ENCODE measurements around the gene CDK5R2.

GRCh38 chr2:218993345-218994315, 34.2 kb downstream of the CDK5R2 start, which contains the start of gene CRYBA2:
- no peak for TF ChIP-seq CEBPB (IDR thresholded peaks at IDR 0.05)
- no peak for TF ChIP-seq CTCF (IDR thresholded peaks at IDR 0.05)
- TF ChIP-seq TP53 (CRISPR knock-in tag; IDR thresholded peaks at IDR 0.05) = no peak
- no peak for TF ChIP-seq CHD4 (IDR thresholded peaks at IDR 0.05; ENCODE audit: borderline replicate concordance)
- TF ChIP-seq EP300 (IDR thresholded peaks at IDR 0.05) = no peak
- TF ChIP-seq HOXA7 (CRISPR knock-in tag; IDR thresholded peaks at IDR 0.05) = no peak
- no peak for TF ChIP-seq HDAC2 (IDR thresholded peaks at IDR 0.05)
- TF ChIP-seq ELK1 (IDR thresholded peaks at IDR 0.05; ENCODE audit: low read depth, low read length) = no peak
- no peak for TF ChIP-seq GATA3 (IDR thresholded peaks at IDR 0.05; ENCODE audit: borderline replicate concordance)
- no peak for TF ChIP-seq KDM5A (IDR thresholded peaks at IDR 0.05)
- no peak for TF ChIP-seq POLR2A (IDR thresholded peaks at IDR 0.05; ENCODE audit: low read length)

All from A549 (cell line).